SW480 (cell line): ENCODE results near the gene WDR41.
"Not testable (repeated sequence)": the region's sequence is repeated elsewhere in the genome, so short reads cannot be mapped to it uniquely, and the experiment has no call there.

Experiments used
- DNase-seq: peaks from one replicate; pipeline ENCODE4 v3.0.0-alpha.2; 2016; ENCODE audit warnings: low spot score

The WDR41 gene

DNA sequence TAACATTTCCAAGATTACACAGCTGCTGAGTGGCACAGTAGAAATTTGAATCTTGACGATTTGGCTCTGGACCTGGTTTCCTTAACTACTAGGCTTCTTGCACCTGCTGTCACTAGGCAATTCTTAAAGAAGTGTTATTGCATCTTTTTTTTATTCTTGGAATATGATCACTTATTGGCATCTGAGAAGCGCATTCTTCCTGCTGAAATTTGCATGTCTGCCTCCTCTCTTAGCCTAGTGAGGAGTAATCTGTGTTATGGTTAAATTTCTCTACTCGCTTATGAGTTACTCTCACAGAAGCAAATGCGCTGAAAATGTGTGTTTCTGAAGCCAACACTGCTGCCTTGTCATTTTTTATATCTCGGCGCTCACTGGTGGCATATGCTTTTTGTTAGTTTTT, 89.3 kb downstream of the WDR41 start:
- no peak for DNase-seq

GRCh38 chr5:77400645-77401044, 91.5 kb downstream of the WDR41 start:
- no peak for DNase-seq

- DNase-seq, result no peak
Measured at GRCh38 chr5:77398896-77399295, 93.2 kb downstream of the WDR41 start.

DNA sequence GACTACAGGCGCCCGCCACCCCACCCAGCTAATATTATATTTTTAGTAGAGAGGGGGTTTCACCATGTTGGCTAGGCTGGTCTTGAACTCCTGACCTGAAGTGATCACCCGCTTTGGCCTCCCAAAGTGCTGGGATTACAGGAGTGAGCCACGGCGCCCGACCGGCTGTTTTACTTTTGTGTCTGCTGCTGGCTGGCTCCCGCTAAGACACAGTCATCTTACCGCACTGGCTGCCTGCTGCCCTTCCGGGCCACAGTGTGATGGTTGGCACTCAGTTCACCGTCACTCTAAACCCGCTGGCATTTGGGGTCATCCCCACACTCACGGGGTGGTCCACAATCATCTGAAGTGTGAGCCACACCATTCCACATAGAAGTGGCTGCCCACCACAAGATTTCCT, 93.7 kb downstream of the WDR41 start:
- DNase-seq, result no peak

GRCh38 chr5:77397686-77398292, 94.3 kb downstream of the WDR41 start:
- no peak for DNase-seq

GRCh38 chr5:77396017-77396416, 96.1 kb downstream of the WDR41 start:
- no peak for DNase-seq

- DNase-seq, result peak; percentile 2
Measured at GRCh38 chr5:77394064-77394715, 97.9 kb downstream of the WDR41 start.

DNA sequence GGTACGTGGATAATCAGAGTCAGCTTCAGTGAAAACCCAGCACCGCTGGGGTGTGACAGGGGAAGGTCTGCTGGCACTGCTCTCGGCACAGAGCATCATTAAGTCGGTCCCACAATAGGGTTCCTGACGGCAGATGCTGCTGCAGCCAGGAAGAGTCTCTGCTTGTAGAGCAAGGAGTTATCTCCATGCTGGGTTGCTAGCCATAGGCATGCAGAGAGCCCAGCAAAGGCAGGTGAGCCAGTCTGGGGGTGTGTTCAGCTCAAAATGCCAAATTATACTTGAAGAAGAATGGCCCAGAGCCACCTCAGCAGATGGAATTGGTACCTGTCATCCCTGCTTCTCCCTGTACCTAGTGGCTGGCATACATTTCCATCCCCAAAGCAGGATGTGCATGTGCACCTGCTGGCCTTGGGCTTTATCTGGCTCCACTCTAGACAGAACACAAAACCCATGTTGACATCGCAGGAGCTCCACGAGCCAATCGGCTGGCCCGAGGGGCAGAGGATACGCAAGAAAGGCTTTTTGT, 100.8 kb downstream of the WDR41 start:
- no peak for DNase-seq

DNA sequence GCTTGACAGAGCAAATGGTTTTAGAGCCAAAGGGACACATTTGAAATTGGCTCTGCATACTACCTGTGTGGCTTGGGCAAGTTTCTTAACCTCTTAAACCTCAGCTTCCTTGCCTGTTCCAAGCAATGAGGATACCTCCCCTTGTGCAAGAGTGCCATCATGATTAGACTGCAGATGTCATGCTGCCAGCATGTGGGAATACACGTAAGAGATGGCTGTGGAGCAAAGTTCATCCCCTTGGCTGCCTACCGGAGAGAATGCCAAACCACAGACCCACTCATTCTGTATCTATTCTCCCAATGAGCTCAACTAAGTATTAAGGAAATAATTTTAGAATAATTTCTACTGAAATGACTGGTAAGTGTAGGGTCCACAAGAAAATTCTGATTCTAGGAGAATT, 101.3 kb downstream of the WDR41 start:
- peak; percentile 41 for DNase-seq

DNA sequence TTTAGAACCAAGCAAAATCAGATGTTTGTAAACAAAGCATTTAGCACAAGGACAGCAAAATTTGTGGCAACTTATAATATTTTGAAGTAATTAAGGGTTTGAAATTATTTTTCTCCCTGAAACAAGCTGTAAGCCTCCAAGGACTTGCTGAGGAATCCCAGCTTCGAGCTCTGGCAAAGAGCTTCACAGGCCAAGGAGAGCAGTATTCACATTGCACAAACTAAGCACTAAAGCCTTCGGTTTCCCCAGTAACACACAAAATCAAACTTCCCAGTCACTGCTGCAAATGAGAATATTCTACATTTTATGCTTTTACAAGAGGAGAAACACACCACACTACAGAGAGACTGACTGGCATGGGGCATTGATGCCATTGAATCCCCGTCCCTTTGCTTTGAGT, 101.9 kb downstream of the WDR41 start:
- no peak for DNase-seq

DNA sequence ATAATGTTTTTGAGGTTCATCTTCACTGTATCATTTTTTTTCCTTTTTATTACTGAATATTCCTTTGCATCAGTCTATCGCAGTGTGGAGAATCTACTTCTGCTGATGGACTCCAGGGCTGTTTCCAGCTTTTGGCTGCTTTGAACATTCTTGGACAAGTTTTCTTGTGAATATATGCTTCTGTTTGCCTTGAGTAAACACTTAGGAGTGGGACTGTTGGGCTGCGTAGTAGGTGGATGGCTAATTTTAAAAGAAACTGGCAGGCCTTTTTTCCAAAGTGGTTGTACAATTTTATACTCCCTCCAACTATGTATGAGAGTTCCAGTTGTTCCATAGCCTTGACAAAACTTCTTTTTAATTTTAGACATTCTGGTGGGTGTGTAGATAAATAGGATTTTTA, 102.4 kb downstream of the WDR41 start:
- DNase-seq, result no peak

DNA sequence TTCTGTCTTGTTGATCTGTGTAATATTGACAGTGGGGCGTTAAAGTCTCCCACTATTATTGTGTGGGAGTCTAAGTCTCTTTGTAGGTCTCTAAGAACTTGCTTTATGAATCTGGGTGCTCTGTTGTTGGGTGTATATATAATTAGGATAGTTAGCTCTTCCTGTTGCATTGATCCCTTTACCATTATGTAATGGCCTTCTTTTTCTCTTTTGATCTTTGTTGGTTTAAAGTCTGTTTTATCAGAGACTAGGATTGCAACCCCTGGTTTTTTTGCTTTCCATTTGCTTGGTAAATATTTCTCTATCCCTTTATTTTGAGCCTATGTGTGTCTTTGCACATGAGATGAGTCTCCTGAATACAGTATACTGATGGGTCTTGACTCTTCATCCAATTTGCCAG, 105.8 kb downstream of the WDR41 start:
- DNase-seq, result not testable (repeated sequence)

DNA sequence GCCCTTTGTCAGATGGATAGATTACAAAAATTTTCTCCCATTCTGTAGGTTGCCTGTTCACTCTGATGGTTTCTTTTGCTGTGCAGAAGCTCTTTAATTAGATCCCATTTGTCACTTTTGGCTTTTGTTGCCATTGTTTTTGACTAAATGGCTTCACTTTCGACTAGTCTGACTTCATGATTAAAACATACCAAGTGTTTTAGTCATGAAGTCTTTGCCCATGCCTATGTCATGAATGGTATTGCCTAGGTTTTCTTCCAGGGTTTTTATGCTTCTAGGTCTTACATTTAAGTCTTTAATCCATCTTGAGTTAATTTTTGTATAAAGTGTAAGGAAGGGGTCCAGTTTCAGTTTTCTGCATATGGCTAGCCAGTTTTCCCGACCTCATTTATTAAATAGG, 108.8 kb downstream of the WDR41 start:
- not testable (repeated sequence) for DNase-seq
